OCI-M2 (cell line): ENCODE measurements around the gene OR5C1.
"Not testable (repeated sequence)": the region's sequence is repeated elsewhere in the genome, so short reads cannot be mapped to it uniquely, and the experiment has no call there.

ENCODE experiments used
- DNase-seq: peaks from one replicate; lab custom pipeline; 2025; ENCODE audit not compliant: unreplicated experiment; lab: John Stamatoyannopoulos, UW

The OR5C1 gene

GRCh38 chr9:122810306-122810946, 21.7 kb downstream of the OR5C1 start:
- peak; percentile 57 for DNase-seq

- no peak for DNase-seq
These were observed 24.0 kb downstream of the OR5C1 start for GRCh38 chr9:122812736-122813135.

GRCh38 chr9:122814545-122814944, 25.8 kb downstream of the OR5C1 start:
- no peak for DNase-seq

GRCh38 chr9:122815544-122815943, 26.8 kb downstream of the OR5C1 start:
- DNase-seq = no peak

GRCh38 chr9:122816163-122816867, 27.6 kb downstream of the OR5C1 start:
- DNase-seq = no peak

GRCh38 chr9:122819326-122819725, 30.6 kb downstream of the OR5C1 start:
- no peak for DNase-seq

GRCh38 chr9:122819791-122820489, 31.2 kb downstream of the OR5C1 start:
- DNase-seq = no peak

GRCh38 chr9:122820490-122820845, 31.7 kb downstream of the OR5C1 start:
- no peak for DNase-seq

- DNase-seq = no peak
These were observed 32.7 kb downstream of the OR5C1 start for GRCh38 chr9:122821278-122821943.

- DNase-seq = no peak
These were observed 33.3 kb downstream of the OR5C1 start for GRCh38 chr9:122822056-122822455.

GRCh38 chr9:122822938-122823337, 34.2 kb downstream of the OR5C1 start:
- no peak for DNase-seq

GRCh38 chr9:122827761-122828093, 39.0 kb downstream of the OR5C1 start:
- no peak for DNase-seq

- not testable (repeated sequence) for DNase-seq
These were observed 40.2 kb downstream of the OR5C1 start for GRCh38 chr9:122828965-122829284.

GRCh38 chr9:122832194-122832593, 43.5 kb downstream of the OR5C1 start:
- DNase-seq = no peak

GRCh38 chr9:122835313-122835731, 46.6 kb downstream of the OR5C1 start:
- no peak for DNase-seq

- DNase-seq = no peak
These were observed 48.6 kb downstream of the OR5C1 start for GRCh38 chr9:122837266-122837850.

GRCh38 chr9:122838441-122838840, 49.7 kb downstream of the OR5C1 start:
- DNase-seq = not testable (repeated sequence)
